Muscle layer of colon (tissue), 2 donors: ENCODE results near the gene PCLAF.
"Not testable (repeated sequence)": the region's sequence is repeated elsewhere in the genome, so short reads cannot be mapped to it uniquely, and the experiment has no call there.

Experiments
- H3K27ac ChIP-seq: one replicate; pipeline ENCODE4 v1.7.0; 2013; ENCODE audit warnings: low read depth, mild to moderate bottlenecking, low read length, moderate library complexity
- H3K27me3 ChIP-seq, 2 donors: one replicate each; pipeline ENCODE4 v1.7.0; 2013; ENCODE audit warnings: low read length in 2 of 2, mild to moderate bottlenecking in 2 of 2; ENCODE audit not compliant: insufficient read depth in 2 of 2, control insufficient read depth in 1 of 2
- H3K36me3 ChIP-seq: one replicate; pipeline ENCODE4 v1.7.0; 2013; ENCODE audit warnings: mild to moderate bottlenecking, low read length; ENCODE audit not compliant: insufficient read depth
- H3K4me1 ChIP-seq: one replicate; pipeline ENCODE4 v1.7.0; 2013; ENCODE audit warnings: mild to moderate bottlenecking, low read length; ENCODE audit not compliant: insufficient read depth
- H3K4me3 ChIP-seq, 2 donors: one replicate each; pipeline ENCODE4 v1.7.0; 2013; ENCODE audit warnings: low read length in 2 of 2, low read depth in 1 of 2, mild to moderate bottlenecking in 1 of 2, moderate library complexity in 1 of 2
- H3K9ac ChIP-seq: one replicate; pipeline ENCODE4 v1.7.0; 2013; ENCODE audit warnings: low read length
- H3K9me3 ChIP-seq: one replicate; pipeline ENCODE4 v1.7.0; 2013; ENCODE audit warnings: mild to moderate bottlenecking, low read length
- donor health status: abdominal sarcoma.
- donor health status: Adenocarcinoma of cecum.

The PCLAF gene

GRCh38 chr15:64356710-64357040, 24.6 kb downstream of the PCLAF start:
- Histone ChIP-seq H3K4me1 (peaks cover 10% of the 10 kb centered on the region), H3K27ac (peak overlapping the region; percentile 64), H3K27me3 (no peaks in the 10 kb centered on the region), H3K9me3 (no peaks in the 10 kb centered on the region), H3K36me3 (no peaks in the 10 kb centered on the region), H3K9ac (no peak overlapping the region), H3K4me3 (peak overlapping the region; percentile 88)

DNA sequence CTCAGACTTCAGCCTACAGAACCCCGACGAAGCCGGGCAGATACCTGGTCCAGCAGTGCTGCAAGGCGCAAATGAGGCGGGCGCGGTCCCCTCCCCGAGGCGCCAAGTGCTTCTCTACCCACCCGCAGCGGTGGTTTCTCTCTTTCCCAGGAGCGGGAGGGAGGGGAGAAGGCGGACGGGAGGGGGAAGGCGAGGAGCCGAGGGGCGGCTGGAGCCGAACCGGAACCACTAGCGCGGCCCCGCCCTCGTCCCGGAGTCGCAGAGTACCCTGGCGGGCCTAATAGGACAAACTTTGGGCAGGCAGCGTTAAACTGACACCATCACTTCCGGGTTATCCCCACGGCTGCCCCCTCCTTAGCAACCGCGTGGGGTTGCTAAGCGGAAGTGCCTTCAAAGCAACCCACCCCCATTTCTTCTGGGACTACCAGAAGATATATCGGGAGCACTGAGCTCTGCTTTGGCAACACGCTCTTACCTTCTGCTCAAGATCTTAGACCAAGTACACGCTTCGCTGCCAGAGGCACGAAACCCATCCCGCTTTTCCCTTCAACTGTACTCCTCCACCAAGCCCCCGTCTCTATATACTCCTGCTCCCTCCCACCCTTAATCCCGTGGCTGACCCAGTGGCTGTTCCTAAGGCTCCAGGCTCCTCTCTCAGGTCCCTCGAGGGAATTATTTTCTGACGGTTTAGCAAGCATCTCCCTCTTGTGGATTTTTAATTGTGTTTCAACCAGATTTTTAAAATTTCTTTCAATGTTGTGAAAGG, 25.1 kb downstream of the PCLAF start, which contains the start of gene CSNK1G1:
Gene CSNK1G1 (minus strand): TSS at position 230 of the 766 bp plus-strand sequence. CDS start 55,674 bp downstream, outside the sequence.
- H3K9ac ChIP-seq = peak within 1 kb of the TSS; percentile 54
- H3K36me3 ChIP-seq = no peaks in the 10 kb centered on the region
- H3K27ac ChIP-seq = peak within 1 kb of the TSS; percentile 64
- peaks cover 10% of the 10 kb centered on the region for H3K4me1 ChIP-seq
- no peaks in the 10 kb centered on the region for H3K9me3 ChIP-seq
- H3K4me3 ChIP-seq = peak within 1 kb of the TSS; percentile 88
- no peaks in the 10 kb centered on the region for H3K27me3 ChIP-seq

DNA sequence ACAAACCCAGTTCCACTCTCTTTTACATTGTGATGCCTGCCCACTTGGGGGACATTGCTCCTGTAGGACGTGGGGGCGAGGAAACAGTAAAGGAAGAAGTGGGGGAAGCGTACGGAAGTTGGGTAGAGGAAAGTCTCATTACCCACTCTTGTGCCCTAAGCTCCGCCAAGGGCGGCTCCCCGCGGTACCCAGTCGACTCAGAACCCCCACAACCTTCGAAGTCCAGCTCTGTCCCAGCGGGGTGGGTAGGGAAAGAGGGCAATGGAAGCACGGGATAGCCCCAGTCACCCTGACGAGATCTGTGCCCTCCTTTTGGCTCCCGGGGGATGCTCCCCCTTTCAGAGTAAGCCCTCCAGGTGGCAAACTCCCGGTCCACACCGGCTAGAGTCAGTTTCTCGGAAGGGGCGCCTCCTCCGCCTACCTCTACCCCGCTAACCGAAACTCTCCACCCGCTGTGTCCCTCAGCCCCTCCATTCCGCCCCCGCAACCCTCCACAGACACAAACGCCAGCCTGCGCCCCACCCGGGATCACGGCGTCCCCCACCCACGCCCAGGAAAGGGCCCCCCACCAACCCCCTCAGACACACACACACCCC, 25.8 kb downstream of the PCLAF start:
- Histone ChIP-seq H3K27me3 (no peaks in the 10 kb centered on the region), H3K9ac (peak overlapping the region; percentile 54), H3K9me3 (no peaks in the 10 kb centered on the region), H3K27ac (peak overlapping the region; percentile 64), H3K4me3 (peak overlapping the region; percentile 88), H3K4me1 (peaks cover 10% of the 10 kb centered on the region), H3K36me3 (no peaks in the 10 kb centered on the region)

GRCh38 chr15:64354688-64355344, 26.4 kb downstream of the PCLAF start:
- no peaks in the 10 kb centered on the region for H3K9me3 ChIP-seq
- peak overlapping the region; percentile 88 for H3K4me3 ChIP-seq
- peak overlapping the region; percentile 54 for H3K9ac ChIP-seq
- H3K36me3 ChIP-seq = no peaks in the 10 kb centered on the region
- no peaks in the 10 kb centered on the region for H3K27me3 ChIP-seq
- H3K27ac ChIP-seq = peak overlapping the region; percentile 64
- peaks cover 10% of the 10 kb centered on the region for H3K4me1 ChIP-seq

DNA sequence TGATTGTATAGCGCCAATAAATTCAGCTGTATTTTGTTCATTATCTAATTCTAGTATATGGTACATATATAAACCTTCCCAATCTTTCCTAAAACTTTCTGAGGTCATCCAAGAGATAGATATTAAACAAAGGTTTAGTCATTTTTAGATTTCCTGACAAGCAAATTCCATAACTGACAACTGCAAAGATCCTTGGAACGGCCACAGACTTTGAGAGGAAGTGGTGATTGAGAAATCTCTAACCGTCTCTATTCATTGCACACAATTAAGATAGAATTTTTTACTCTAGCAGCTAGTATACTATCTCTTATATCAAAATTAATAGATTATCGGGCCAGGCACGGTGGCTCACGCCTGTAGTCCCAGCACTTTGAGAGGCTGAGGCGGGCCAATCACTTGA, 30.0 kb downstream of the PCLAF start:
- no peaks in the 10 kb centered on the region for H3K36me3 ChIP-seq
- no peaks in the 10 kb centered on the region for H3K27me3 ChIP-seq
- H3K9me3 ChIP-seq = no peaks in the 10 kb centered on the region
- no peak overlapping the region for H3K4me3 ChIP-seq
- no peak overlapping the region for H3K9ac ChIP-seq
- H3K4me1 ChIP-seq = peaks cover 10% of the 10 kb centered on the region
- H3K27ac ChIP-seq = no peak overlapping the region

GRCh38 chr15:64349375-64349774, 31.9 kb downstream of the PCLAF start:
- Histone ChIP-seq H3K9me3 (no peaks in the 10 kb centered on the region), H3K4me1 (peaks cover under 1% of the 10 kb centered on the region), H3K27ac (no peak overlapping the region), H3K27me3 (no peaks in the 10 kb centered on the region), H3K4me3 (no peak overlapping the region), H3K36me3 (no peaks in the 10 kb centered on the region), H3K9ac (no peak overlapping the region)

GRCh38 chr15:64348455-64348854, 32.8 kb downstream of the PCLAF start:
- Histone ChIP-seq H3K4me1 (no peaks in the 10 kb centered on the region), H3K27ac (no peak overlapping the region), H3K27me3 (no peaks in the 10 kb centered on the region), H3K4me3 (no peak overlapping the region), H3K9ac (no peak overlapping the region), H3K9me3 (no peaks in the 10 kb centered on the region), H3K36me3 (no peaks in the 10 kb centered on the region)

DNA sequence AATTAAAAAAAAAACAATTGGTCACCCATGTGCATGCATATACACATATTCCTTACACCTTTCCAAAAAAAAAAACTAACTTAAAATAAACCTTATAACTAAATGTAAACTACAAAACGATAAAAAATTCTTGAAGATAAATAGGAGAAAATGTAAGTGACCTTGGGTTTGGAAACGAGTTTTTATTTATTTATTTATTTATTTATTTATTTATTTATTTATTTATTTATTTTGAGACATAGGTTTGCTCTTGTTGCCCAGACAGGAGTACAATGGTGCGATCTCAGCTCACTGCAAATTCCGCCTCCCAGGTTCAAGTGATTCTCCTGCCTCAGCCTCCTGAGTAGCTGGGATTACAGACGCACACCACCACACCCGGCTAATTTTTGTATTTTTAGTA, 35.0 kb downstream of the PCLAF start:
- not testable (repeated sequence) for H3K4me3 ChIP-seq, H3K9ac ChIP-seq, H3K4me1 ChIP-seq, H3K27me3 ChIP-seq, H3K9me3 ChIP-seq, H3K27ac ChIP-seq, H3K36me3 ChIP-seq

DNA sequence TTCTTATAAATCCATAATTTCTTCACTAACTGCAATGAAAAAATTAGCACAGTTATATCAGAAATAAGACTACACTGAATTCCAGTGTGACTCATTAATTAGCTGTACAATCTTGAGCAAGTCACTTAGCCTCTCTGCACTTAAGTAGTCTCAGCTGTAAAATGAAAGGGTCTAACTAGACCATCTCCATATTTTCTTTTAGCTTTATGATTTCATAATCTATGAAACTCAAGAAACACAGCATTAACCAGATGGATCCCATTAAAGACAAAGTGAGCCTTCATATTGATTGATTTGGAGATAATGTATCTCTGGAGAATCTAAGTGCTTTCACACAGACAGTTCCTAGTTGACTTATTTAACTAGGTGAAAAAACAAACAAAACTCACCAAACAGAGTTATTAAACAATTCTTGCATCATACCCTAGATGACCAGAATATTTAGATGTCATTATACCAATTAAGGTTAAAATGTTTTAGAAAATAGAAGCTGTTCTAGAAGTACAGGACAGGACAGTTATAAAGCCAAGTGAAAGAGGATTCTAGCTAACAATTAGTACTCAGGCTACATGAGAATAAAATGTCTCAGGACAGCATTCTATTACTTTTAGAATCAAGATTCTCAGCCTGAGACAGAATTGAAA, 36.5 kb downstream of the PCLAF start:
- Histone ChIP-seq H3K4me1 (no peaks in the 10 kb centered on the region), H3K9ac (no peak overlapping the region), H3K27ac (no peak overlapping the region), H3K4me3 (no peak overlapping the region), H3K36me3 (no peaks in the 10 kb centered on the region), H3K9me3 (no peaks in the 10 kb centered on the region), H3K27me3 (no peaks in the 10 kb centered on the region)

DNA sequence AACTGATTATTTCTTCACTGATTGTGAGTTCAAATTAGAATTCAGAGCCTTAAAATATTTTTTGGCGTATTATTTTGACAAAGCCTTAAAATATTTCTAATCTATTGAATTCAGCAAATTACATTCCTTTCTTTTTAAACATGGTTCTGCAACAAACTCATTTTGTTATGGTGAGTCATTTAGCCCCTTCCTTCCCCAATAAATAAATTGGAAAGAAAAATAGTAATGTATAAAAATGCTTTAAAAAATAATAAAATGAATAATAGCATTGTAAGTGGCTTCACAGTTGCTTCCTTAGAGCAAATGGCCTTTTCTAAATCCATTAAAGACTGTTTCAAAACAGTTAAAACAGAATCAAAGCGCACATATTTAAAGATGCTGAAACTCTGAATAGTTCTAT, 37.4 kb downstream of the PCLAF start:
- H3K27me3 ChIP-seq = no peaks in the 10 kb centered on the region
- no peak overlapping the region for H3K4me3 ChIP-seq
- no peaks in the 10 kb centered on the region for H3K4me1 ChIP-seq
- H3K36me3 ChIP-seq = no peaks in the 10 kb centered on the region
- no peak overlapping the region for H3K27ac ChIP-seq
- no peak overlapping the region for H3K9ac ChIP-seq
- H3K9me3 ChIP-seq = no peaks in the 10 kb centered on the region

GRCh38 chr15:64343222-64343621, 38.0 kb downstream of the PCLAF start:
- Histone ChIP-seq H3K9ac (no peak overlapping the region), H3K36me3 (no peaks in the 10 kb centered on the region), H3K9me3 (no peaks in the 10 kb centered on the region), H3K4me1 (no peaks in the 10 kb centered on the region), H3K4me3 (no peak overlapping the region), H3K27me3 (no peaks in the 10 kb centered on the region), H3K27ac (no peak overlapping the region)
